Neutrophil (primary cell): Measurements from ENCODE around the gene SPAG9.

Experiments used
- H3K27ac ChIP-seq: fragments of 200-600 bp; sonication (generic); 2 replicates; pipeline ENCODE4 v1.5.1; 2016; ENCODE audit warnings: mild to moderate bottlenecking, moderate library complexity
- H3K27me3 ChIP-seq: fragments of 200-600 bp; sonication (generic); 2 replicates; pipeline ENCODE4 v1.6.0; 2016; ENCODE audit warnings: mild to moderate bottlenecking
- H3K36me3 ChIP-seq: fragments of 200-600 bp; sonication (generic); 2 replicates; pipeline ENCODE4 v1.5.1; 2017
- H3K4me1 ChIP-seq, 2 experiments: fragments of 200-600 bp in 1 of 2; sonication (generic) in 1 of 2; 1 replicate in 1 of 2; 2 replicates in 1 of 2; pipeline versions ENCODE4 v1.5.1 to v1.6.1; 2013 to 2016; ENCODE audit warnings: low read depth in 1 of 2, low read length in 1 of 2, mild to moderate bottlenecking in 1 of 2, moderate library complexity in 1 of 2; ENCODE audit not compliant: control insufficient read depth in 1 of 2, insufficient read depth in 1 of 2
- H3K4me3 ChIP-seq, 2 experiments: fragments of 200-600 bp in 1 of 2; sonication (generic) in 1 of 2; 1 replicate in 1 of 2; 2 replicates in 1 of 2; pipeline ENCODE4 v1.5.1; 2013 to 2016; ENCODE audit warnings: low read depth in 1 of 2, low read length in 1 of 2, mild to moderate bottlenecking in 1 of 2, moderate library complexity in 1 of 2
- H3K9me3 ChIP-seq: fragments of 200-600 bp; sonication (generic); 2 replicates; pipeline ENCODE4 v1.5.1; 2016
- CTCF ChIP-seq: fragments of 200-600 bp; sonication (generic); IDR thresholded peaks from 2 replicates; pipeline ENCODE4 v1.5.1; 2016; ENCODE audit warnings: antibody characterized with exemption

SPAG9 gene

GRCh38 chr17:50949989-50950877 is 170.4 kb downstream of the SPAG9 start:
- no peaks in the 10 kb centered on the region for H3K9me3 ChIP-seq
- H3K36me3 ChIP-seq = no peaks in the 10 kb centered on the region
- peak overlapping the region; percentile 89 for H3K27ac ChIP-seq
- peak; percentile 83 for TF ChIP-seq CTCF
- H3K27me3 ChIP-seq = peaks cover 43% of the 10 kb centered on the region
- peak overlapping the region; percentile 42 to 58 for H3K4me3 ChIP-seq
- peaks cover 24 to 35% of the 10 kb centered on the region in 2 experiments for H3K4me1 ChIP-seq

GRCh38 chr17:50949128-50949988 is 171.3 kb downstream of the SPAG9 start:
- no peak for TF ChIP-seq CTCF
- Histone ChIP-seq H3K36me3 (no peaks in the 10 kb centered on the region), H3K4me3 (peak overlapping the region; percentile 42 to 58), H3K27ac (peak overlapping the region; percentile 89), H3K4me1 (peaks cover 29 to 43% of the 10 kb centered on the region in 2 experiments), H3K27me3 (peaks cover 43% of the 10 kb centered on the region), H3K9me3 (no peaks in the 10 kb centered on the region)

DNA sequence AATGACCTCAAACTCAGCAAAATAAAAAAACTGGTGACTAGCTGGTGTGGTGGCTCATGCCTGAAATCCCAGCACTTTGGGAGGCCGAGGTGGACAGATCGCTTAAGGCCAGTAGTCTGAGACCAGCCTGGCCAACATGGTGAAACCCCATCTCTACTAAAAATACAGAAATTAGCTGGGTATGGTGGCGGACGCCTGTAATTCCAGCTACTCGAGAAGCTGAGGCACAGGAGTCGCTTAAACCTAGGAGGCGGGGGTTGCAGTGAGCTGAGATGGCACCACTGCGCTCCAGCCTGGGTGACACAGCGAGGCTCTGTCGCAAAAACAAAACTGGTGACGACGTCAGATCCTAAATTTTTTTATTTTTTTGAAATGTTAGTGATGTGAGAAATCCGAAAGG is 172.0 kb downstream of the SPAG9 start:
- Histone ChIP-seq H3K27ac (no peak overlapping the region), H3K4me1 (peaks cover 34 to 47% of the 10 kb centered on the region in 2 experiments), H3K9me3 (no peaks in the 10 kb centered on the region), H3K4me3 (no peak overlapping the region), H3K36me3 (no peaks in the 10 kb centered on the region), H3K27me3 (peaks cover 43% of the 10 kb centered on the region)
- no peak for TF ChIP-seq CTCF

GRCh38 chr17:50947782-50948543 is 172.7 kb downstream of the SPAG9 start:
- Histone ChIP-seq H3K9me3 (no peaks in the 10 kb centered on the region), H3K4me1 (peaks cover 34 to 47% of the 10 kb centered on the region in 2 experiments), H3K4me3 (no peak overlapping the region), H3K27me3 (peaks cover 45% of the 10 kb centered on the region), H3K27ac (no peak overlapping the region), H3K36me3 (no peaks in the 10 kb centered on the region)
- TF ChIP-seq CTCF = no peak
